ENCODE measurements around the gene TAF1B.

The TAF1B gene

DNA sequence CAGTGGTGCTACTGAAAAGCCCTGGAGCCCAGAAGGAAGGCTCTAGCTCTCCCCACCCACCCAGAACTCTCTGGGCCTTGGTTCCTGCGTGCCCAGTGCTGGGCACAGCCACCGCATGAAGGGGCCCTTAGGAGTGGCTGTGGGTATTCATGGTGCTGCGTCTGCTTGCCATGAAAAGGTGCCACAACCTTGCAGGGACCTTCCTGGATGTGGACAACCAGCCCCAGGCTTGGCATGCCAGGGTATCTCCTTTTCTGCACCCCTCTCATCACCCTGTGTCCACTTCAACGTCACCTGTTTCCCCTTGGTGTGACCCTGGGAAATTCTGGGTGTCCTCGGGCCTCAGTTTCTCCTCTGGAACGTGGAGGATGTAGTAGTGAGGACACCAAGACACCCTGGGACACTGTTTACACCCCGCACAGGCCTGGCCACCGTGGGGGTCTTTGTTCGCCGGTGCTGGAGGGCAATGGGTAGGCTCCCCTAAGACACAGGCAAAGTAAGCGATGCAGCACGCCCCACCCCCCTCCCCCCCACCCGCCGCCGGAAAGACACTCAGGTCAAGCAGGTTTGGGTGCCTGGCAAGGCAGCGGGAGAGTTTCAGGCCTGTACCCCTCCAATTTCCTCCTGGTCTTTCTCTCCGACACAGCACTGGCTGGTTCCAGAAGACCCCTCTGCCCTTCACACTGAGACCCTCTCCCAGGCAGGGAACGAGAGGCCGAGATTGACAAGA, 34.8 kb upstream of the TAF1B start:
- no peak for DNase-seq (ENCODE audit: low spot score)

GRCh38 chr2:9809064-9809356, 34.3 kb upstream of the TAF1B start:
- DNase-seq (ENCODE audit: low spot score), result no peak

- DNase-seq (ENCODE audit: low spot score), result no peak
These were observed 33.7 kb upstream of the TAF1B start for GRCh38 chr2:9809448-9810088.

DNA sequence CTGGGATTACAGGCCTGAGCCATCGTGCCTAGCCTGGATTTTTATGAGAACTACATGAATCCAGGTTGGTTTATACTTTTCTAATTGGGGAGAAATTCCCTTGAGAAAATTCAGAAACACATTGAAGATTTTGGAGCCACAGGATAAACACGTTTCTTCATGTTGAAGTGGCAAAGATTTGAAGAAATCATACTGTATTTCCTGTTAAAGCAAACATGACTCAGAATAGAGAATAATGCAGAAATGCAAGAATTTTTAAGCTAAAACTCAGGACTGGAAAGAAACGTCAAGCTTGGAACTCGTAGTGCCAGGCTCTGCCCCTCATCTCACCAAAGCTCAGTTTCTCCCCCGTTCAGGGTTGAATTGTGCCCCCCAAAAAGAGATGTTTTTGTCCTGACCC, 32.1 kb upstream of the TAF1B start:
- no peak for DNase-seq (ENCODE audit: low spot score)

DNA sequence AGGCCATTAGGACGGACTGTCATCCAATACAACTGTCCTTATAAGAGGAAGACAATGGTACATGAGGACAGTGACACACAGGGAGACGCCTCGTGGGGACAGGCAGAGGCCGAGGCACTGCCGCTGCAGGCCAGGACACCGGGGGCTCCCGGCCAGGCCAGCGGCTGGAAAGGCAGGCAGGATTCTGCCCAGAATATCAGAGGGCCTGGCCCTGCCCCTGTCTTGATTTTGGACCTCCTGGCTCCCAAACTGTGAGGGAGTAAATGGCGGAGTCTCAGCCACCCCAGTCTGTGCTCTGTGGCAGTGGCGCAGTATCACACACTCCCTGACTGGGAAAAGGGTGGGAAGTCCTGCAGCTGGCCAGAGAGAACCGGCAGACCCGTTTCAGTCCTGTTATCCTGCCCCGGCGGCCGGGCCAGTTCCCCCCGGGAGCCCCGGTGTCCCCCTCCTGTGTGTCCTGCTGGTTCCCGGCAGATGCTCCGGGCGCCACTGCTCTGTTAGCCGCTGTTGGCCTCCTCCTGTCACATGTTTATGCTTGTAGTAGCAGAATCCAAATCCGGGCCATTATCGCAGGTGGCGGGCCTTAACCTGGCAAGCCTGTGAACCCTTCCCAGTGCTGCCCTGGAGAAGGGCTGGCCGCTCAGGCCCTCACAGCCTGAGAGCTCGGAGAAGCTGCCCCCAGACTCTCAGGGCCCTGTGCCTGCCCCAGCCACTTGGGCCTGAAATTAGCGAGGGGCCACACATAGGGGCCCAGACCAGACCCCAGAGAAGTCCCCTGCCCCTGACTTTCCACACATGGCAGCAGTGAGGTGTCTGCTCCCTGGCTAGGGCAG, 31.4 kb upstream of the TAF1B start:
- no peak for DNase-seq (ENCODE audit: low spot score)

DNA sequence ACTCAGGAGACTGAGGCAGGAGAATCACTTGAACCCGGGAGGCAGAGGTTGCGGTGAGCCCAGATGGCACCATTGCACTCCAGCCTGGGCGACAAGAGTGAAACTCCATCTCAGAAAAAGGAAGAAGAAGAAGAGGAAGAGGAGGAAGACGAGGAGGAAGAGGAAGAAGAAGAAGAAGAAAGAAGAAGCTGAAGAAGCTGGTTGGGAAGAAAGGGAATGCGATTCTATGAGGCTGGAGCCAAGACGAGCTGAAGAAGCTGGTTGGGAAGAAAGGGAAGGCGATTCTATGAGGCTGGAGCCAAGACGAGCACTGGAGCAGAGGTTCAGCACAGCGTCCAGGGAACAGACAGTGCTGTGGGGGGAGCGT, 30.3 kb upstream of the TAF1B start:
- DNase-seq (ENCODE audit: low spot score), result no peak

GRCh38 chr2:9813312-9814128, 29.8 kb upstream of the TAF1B start:
- DNase-seq (ENCODE audit: low spot score), result peak; percentile 71

DNA sequence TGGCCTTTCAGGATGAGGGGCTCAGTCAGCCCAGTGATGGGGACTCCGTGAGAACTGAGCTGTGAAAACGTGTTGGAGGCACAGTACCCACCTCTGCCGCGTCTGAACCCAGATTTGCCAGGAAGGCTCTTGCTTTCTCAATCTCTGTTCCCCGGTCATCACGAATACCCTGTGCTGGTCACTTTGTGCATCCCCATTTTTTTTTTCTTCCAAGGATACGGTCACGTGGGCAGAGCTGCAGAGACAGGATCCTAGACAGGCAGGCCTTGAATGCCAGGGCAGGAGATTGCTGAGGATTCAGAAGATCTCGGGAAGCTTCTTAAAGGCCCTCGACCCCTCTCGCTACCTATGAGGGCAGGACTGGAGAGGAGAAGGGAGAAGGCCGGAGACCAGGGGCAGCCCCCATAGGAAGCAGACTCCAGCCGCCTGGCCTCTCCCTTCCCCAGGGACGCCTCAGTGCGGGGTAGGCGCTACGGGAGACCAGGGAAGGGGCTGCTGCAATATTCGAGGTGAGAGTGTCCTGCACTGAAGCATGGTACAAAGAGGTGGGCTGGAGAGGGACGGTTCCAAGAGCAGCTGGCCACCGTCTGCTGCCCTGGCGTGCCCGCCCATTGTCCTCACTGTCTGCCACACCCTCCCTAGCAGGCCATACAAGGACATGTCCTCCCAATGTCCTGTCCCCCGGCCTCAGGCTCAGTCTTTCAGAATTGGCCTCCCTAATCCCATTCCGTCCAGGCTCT, 29.0 kb upstream of the TAF1B start:
- no peak for DNase-seq (ENCODE audit: low spot score)

GRCh38 chr2:9815076-9815475, 28.2 kb upstream of the TAF1B start:
- no peak for DNase-seq (ENCODE audit: low spot score)

DNA sequence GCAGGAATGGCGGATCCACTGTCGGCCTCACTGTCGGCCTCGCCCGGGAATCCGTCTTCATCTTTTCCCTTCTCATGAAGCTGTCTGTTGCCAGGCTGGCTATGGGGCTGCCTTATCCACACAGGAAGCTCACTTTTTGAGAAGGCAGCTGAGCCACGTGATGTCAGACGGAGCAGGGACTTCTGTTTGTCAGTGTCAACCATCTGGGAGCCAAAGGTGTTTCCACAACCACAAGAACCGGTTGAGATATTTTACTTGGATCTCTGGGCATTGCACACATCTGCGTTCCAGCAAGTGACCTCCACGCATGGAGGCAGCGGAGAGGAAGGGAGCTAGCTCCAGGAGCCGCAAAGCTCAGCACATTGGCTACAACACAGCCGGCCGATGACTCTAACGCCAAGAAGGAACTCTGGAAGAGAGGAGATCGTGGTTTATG, 27.4 kb upstream of the TAF1B start:
- no peak for DNase-seq (ENCODE audit: low spot score)

DNA sequence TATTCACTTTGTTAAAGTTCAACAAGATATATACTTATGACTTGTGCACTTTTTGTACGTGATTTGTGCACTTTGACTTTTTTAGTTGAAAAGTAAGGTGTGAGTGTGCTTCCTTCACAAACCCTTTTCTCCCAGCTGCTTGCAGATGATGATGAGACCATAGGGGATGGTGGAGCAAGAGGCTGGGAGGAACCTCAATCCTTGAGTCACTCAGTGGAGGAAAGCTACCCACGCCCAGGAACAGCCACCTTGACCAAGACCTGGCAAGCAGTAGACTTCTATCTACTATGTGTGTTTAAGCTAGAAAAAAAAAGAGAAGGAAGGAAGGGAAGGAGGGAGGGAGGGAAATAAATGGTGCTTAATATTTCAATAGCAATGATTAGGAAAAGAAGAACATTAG, 25.2 kb upstream of the TAF1B start:
- DNase-seq (ENCODE audit: low spot score), result no peak

GRCh38 chr2:9819551-9819950, 23.7 kb upstream of the TAF1B start:
- no peak for DNase-seq (ENCODE audit: low spot score)

DNA sequence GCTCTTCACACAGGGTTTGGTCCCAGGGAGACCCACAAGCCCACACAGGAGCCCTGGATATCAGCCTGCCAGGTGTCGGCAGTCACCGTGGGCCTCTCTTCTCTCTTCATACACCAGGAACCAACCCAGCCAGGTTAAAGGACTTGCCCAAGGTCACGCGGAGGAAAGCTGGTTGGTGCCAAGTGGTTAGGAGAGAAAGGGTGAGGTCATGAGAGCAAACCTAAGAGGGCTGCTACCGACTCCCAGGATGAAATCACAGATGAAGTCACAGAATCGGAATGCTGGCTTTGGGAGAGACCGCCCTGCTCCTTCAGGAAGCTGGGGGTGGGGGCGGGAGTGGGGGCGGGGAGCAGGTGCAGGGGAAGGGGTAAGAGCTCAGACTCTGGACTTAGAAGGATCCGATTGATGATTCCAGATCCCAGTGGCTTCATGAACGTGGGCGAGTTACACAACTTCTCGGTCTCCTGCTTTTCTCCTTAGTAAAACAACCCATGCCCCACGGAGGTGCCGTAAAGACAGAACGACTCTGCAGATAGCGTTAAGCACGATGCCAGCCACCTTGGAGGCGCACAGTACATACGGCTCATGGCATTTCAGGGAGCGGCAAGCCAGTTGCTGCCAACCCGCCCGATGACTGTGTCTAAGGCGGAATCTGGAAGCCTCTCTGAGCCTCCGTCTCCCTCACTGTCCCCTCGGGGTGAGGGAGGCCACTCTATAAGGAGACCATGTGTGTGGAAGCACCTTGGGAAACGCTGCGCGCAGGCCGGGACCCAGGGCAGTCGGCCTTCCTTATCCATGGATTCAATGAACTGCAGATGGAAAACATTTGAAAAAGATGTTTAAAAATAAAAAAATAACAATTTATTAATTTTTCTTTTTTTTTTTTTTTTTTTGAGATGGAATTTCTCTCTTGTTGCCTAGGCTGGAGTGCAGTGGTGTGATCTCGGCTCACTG, 23.0 kb upstream of the TAF1B start:
- no peak for DNase-seq (ENCODE audit: low spot score)

DNA sequence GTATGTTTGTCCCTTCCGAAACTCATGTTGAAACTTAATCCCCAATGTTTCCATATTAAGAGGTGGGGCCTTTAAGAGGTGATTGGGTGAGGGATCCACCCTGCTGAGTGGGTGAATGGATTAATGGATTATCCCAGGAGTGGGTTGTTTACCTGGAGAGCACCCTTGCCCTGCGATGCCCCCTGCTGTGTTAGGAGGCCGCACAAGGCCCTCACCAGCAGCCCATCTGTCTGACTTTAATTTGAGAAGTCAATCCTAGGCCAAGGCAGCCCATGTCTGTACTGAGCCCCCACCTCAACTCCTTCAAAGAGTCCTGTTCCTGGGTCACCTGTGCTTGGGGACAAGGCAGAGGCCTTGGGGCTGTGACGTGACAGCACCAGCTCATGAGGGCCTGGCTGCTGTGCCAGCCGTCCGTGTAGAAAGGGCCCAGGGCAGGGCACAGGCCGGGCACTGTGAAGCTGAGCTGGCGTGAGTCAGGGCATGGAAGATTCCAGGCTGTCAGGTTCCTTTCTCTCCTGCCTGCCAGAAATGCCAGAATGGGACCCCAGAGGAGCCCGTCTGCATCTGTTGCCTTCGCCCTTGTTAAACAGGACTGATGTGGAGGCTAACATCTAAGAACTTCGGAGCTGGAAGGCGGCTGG, 21.3 kb upstream of the TAF1B start:
- DNase-seq (ENCODE audit: low spot score), result no peak

GRCh38 chr2:9824441-9824840, 18.8 kb upstream of the TAF1B start:
- no peak for DNase-seq (ENCODE audit: low spot score)

DNA sequence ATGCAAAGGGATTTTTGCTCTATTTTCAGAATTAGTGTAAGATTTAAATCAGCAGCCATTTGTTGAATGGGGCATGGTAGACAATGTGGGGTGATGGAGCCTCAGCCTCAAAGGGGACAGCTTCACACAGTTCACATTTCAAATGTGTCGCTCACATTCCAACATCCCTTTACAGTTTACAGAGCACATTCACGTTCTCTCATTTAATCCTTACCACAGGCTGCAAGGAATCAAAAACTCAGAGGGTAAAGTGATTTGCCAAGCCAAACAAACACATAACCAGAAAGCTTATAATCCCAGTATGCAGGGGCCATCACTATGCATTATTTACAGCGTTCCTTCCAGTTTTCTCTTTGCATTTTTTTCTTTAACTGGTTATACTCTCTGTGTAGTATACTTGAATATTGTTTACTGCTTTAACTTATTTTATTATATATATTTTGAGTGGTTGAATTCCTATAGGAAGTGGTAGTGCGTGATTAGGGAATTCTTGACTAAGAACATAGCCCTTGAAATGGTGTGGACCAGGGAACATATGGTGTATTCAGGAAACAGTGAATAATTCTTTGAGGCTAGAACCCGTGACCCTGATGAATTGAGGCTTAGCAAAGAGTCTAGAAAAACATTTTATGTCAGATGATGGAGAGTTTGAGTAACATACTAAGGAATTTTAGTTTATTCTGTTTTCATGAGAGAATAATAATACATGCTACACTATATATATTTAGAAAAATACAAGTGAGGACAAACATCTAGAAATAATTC, 18.1 kb upstream of the TAF1B start:
- no peak for DNase-seq (ENCODE audit: low spot score)

- DNase-seq (ENCODE audit: low spot score), result no peak
These were observed 17.1 kb upstream of the TAF1B start for GRCh38 chr2:9826208-9826607.

GRCh38 chr2:9830685-9831410, 12.4 kb upstream of the TAF1B start:
- DNase-seq (ENCODE audit: low spot score), result no peak

GRCh38 chr2:9831670-9832069, 11.6 kb upstream of the TAF1B start:
- DNase-seq (ENCODE audit: low spot score), result no peak

All from Ammon's horn (tissue), 1 donor.